GM18861 (cell line): ENCODE results near the gene PCSK2.

Experiments
- ATAC-seq: cut with Tn5 transposase; IDR thresholded peaks from one replicate; pipeline ENCODE4 v1.9.1; 2021; ENCODE audit not compliant: unreplicated experiment

The PCSK2 gene

DNA sequence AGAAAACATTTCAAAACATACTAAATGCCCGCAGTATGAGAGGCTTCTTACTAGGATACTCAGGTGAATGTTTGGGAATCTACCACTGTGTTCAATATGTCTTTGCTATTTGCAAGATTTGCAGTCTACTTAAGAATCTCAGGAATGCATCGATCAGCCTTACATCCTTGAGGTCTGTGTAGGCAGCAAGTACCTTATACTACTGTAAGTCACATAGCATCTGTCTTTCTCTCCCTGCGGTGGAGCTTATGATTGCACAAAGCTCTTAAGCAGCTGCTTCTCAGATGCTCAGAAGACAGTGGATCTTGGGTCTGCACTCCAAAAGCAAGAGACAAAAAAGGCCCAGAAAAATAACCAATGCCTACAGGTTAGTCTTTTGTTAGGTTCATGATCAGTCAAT is 21.4 kb downstream of the PCSK2 start:
- no peak for ATAC-seq

- ATAC-seq = no peak
Observed at GRCh38 chr20:17262786-17263185, 35.9 kb downstream of the PCSK2 start.

GRCh38 chr20:17273717-17274116 is 46.9 kb downstream of the PCSK2 start:
- ATAC-seq = no peak

- ATAC-seq = no peak
Observed at GRCh38 chr20:17276101-17276500, 49.3 kb downstream of the PCSK2 start.

DNA sequence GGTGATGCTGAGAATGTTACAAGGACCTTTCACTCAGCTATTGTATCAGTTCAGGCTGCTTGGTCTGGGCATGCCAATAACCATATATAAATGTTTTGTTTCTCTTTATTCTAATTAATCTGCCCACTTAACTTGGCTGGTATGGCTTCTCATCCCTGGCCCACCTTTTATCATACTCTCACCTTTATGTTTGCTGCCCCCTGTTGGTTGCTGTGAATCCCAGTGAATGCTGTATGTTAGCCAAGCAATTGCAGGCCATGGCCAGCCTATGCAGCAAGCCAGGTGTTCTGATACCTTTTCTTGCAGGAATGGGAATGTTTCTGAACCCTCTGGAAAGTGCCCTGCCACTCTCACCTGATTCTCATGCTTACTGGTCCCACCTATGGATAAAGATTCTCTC is 54.6 kb downstream of the PCSK2 start:
- no peak for ATAC-seq

- no peak for ATAC-seq
Observed at GRCh38 chr20:17282501-17282900, 55.7 kb downstream of the PCSK2 start.

GRCh38 chr20:17287503-17287902 is 60.7 kb downstream of the PCSK2 start:
- ATAC-seq = no peak

DNA sequence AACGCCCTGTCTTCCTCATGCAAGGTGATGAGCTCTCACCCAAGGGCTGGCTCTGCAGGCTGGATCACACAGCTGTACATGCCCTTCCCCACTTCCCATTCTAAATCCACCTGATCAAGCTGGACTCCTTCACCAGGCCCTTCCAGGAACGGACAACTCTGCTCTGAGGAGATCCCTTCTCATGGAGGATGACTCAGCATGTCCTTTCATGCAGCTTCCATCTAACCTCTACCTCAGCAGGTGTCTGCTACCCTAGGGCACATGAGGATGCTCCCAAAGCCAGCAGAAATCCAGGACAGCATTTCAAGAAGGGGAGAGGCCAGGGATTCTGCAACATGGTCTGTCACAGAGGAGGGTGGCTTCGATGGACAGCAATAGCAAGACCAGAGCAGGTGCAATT is 61.2 kb downstream of the PCSK2 start:
- no peak for ATAC-seq

GRCh38 chr20:17295151-17295726 is 68.4 kb downstream of the PCSK2 start:
- no peak for ATAC-seq

DNA sequence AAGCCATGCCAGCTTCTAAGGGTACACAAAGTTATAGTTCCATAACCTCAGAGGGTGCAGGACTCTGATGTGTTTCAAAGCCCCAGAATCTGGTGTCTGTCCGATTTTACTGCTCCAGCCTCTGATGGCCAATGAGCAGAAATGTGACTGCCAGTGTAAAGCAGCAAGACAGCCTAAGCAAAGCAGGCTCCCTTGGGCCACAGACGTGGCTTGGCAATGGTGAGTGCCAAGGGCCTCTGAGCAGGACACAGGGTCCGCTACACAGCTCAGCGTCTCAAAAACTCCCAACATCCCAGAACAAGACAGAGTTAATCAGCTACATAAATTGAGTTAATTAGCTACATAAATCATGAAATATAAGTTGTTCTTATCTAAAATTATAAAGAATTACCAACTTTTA is 69.2 kb downstream of the PCSK2 start:
- ATAC-seq = no peak

DNA sequence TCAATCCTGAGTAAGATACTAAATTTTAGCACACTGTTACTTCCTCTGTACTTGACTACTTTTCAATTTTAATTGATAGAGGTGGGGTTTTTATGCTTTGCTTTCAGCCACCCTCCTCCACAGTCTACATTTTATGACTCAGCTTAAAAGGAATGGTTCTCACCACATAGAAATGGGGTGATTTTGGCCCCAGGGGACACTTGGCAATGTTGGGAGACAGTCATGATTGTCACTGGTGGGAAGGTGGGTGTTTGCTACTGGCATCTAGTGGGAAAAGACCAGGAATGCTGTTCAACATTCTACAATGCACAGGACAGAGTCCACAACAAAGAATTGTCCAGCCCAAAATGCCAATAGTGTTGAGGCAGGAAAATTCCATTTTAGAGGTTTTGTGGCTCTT is 71.3 kb downstream of the PCSK2 start:
- ATAC-seq = no peak

GRCh38 chr20:17298751-17299150 is 71.9 kb downstream of the PCSK2 start:
- ATAC-seq = no peak

GRCh38 chr20:17300113-17300512 is 73.3 kb downstream of the PCSK2 start:
- no peak for ATAC-seq

DNA sequence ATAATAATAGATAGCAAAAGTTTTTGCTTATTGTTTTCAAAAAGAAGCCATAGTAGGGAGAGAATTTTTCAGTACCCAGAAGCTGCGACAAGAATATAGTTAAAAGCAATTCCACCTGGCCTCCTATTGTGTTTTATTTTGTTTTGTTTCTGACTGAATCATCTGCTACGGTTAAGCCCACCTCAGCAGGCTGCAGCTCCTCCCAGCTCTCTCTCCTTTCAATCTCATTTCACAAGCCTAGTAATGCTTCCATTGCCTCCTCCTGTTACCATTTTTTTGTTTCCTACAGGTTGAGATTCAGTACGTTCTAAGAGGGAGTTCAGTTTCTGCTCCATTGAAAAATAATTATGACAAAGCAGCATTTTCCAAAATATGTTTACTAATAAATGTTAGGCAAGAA is 77.9 kb downstream of the PCSK2 start:
- no peak for ATAC-seq

DNA sequence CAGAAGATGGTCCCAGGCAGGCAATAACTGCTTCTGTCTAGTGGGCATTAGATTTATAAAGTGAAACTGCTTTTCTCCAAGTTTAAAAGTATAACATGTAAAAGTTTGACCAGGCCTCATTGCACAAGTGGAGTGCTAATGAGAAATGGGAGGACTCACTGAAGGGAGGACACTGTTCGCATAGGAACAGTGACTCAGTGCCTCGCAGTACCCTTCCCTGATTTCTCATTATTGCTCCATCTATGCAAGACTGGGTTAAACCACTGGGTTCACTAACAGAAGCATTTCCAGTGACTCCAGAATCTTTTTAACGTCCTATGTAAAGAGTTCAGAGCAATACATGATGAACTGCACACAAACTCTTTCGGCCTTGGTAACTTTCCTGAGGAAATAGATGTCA is 79.6 kb downstream of the PCSK2 start:
- ATAC-seq = no peak

DNA sequence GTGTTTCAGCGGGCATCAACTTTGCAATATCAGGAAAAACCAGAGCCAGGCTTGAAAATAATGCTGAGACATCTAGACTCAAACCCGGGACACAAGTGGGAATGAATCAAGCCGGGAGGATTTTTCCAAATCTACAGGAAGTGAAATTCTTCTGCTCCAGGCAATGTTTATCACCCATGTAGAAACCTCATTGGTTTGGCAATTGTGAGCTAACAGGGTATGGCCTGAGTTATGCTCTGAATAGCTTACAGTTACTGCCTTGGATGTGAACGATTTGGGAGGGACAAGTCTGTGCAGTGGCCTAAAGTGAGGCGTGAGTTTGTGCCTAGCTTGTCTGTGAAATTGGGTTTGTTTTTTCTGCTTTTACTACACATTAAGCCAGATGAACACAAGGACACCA is 87.4 kb downstream of the PCSK2 start:
- ATAC-seq = no peak

DNA sequence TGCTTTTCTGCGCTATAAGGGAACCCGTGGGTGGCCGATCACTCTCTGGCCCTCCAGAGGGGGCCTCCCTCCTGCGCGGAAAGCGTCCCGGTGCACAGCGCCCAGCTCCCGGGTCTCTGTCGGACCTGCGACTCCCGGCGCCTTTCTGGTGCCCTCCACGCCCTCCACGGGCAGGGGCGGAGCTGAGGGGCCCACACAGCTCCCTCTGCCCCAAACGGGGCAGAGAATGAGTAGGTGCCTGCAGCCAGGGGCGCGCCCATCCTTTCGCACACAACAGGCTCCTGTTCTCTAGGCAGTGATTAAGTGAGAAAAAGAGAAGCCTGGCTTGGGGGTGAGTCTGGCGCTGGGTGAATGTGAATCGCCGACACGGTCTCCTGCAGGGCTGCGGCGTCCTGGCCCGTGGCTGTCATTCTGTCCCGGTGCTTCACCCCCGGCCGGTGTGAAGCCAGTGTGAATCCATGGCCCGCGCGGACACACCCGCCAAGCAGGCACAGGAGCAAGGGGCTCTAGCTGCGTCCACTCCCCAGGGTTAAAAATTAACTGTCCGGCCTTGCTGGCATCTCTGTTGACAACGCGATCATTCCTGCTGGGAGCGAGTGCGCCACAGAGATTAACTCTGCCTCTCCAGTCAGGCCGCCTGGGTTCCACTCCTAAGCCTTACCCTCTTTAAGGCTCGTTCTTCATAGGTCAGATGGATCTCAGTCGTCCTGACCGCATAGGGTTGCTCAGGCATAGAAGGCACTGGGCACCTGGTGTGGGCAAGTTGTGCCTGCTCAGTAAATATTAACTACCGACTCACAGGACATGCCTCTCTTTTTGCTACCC is 88.8 kb downstream of the PCSK2 start:
- ATAC-seq = no peak

- ATAC-seq = no peak
Observed at GRCh38 chr20:17316316-17317038, 89.6 kb downstream of the PCSK2 start.

GRCh38 chr20:17317341-17317740 is 90.5 kb downstream of the PCSK2 start:
- no peak for ATAC-seq

GRCh38 chr20:17320456-17320855 is 93.6 kb downstream of the PCSK2 start:
- ATAC-seq = no peak

- no peak for ATAC-seq
Observed at GRCh38 chr20:17326096-17326495, 99.3 kb downstream of the PCSK2 start.
